Mucosa of gallbladder (tissue), 1 donor: Measurements from ENCODE around the gene AKAP6. TPM values are rescaled to one million over a fixed set of nuclear protein-coding genes. Genes with fewer than 3 reads are reported as not detected.
"Not testable (repeated sequence)": the region's sequence is repeated elsewhere in the genome, so short reads cannot be mapped to it uniquely, and the experiment has no call there.

Experiments
- DNase-seq: peaks from one replicate; pipeline ENCODE4 v3.0.0-alpha.2; 2020; ENCODE audit warnings: low spot score
- total RNA-seq: library from RNA; stranded (reverse); gene quantifications from one replicate; pipeline ENCODE4 v1.2.1, GENCODE V29; 2021
- donor health status: DM: no; HTN: no; CAD: no.

AKAP6 gene
- total RNA-seq, 1 donor from 2014 or later, result 40.1 TPM

DNA sequence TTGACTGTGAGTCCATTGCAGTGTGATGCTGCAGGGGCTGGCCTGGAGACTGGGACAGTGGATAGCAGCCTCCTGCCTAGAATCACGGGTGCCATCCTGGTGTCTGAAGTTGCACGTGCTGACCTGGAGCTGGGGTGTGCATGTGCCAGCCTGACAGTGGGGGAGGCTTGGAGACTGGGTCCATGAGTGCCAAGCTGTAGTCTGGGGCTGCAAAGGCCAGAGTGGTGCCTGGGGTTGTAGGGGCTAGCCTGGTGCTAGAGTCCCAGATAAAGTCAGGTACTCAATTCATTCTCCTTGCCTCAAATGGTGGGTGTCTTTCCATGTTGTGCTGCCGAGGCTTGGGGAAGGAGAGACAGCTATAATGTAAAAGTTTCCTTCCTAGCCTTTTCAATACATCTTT lies 427.7 kb downstream of the AKAP6 start:
- DNase-seq, result no peak

GRCh38 chr14:32757568-32757967 lies 428.5 kb downstream of the AKAP6 start:
- no peak for DNase-seq

DNA sequence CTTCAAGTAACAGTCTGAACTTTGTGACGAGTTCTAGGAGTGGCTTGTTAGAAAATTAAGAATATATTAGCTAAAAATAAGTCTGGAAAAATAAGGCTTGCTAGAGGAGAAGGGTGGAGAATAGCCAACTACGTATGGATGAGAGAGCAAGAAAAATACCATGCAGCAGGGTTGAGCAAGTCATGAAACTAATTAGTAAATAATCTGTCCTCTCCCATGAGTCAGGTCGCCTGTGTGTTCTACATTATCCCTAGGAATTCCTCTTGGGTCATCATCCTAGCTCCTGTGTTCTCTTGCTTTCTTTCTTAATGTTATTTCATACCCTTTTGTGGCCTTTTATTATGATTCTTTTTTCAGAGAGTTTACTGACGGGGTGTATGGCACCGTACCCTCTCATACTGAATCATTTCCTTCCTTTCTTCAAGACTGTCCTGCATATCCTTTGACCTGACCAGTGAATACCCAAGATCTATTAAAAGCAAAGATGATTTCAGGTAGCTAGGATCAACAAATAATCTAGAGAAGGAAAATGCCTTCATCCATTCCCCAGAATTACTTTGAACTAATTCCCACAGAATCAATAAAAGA lies 432.4 kb downstream of the AKAP6 start:
- no peak for DNase-seq

- no peak for DNase-seq
Observed at GRCh38 chr14:32762886-32763285, 433.8 kb downstream of the AKAP6 start.

- no peak for DNase-seq
Observed at GRCh38 chr14:32763673-32764072, 434.6 kb downstream of the AKAP6 start.

DNA sequence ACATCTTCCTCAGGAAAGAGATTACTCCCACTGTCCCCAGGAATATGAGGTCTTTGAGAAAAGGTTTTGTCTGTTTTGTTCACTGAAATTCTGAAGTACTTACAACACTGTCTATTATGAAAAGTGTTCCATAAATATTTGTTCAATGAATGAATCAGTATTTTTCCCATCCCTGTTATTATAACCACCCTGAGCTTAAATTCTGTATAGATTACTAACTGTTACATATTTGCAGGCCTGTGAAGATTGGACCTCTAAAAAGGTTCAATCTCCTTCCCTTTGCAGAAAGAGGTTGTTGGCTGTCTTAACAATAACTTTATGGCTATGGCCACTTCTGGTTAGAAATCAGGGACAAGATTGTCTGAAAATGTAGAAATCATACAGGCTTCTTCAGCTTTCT lies 435.0 kb downstream of the AKAP6 start:
- no peak for DNase-seq

- DNase-seq, result no peak
Observed at GRCh38 chr14:32770422-32770821, 441.3 kb downstream of the AKAP6 start.

DNA sequence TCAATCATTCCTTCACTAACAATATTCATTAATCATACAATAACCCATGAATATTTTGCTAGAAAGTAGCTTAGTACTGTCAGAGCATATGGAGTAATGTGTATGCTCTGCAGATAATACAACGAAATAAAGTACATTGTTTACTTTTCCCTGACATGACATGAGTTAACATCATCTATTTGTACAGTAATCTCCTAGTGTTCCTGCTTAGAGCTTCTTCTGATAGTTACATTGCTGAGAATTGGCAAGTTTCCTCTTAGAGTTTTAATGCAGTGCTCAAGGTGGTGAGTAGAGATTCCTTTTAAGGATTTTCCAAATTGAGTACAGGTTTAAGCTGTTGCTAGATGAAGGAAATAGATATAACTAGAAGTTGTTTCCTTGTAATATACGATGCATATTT lies 445.1 kb downstream of the AKAP6 start:
- no peak for DNase-seq

DNA sequence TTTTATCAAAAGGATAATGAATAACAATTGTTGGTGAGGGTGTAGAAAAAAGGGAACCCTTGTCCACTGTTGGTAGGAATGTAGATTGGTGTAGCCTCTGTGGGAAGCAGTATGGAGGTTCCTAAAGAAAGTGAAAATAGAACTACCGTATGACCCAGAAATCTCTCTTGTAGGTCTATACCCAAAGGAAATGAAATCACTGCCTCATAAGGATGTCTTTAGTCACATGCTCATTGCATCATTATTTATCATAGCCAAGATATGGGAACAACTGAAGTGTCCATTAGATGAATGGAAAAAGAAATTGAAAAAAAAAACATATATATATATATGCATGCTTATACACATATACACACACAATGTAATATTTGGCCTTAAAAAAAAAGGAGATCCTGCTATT lies 450.7 kb downstream of the AKAP6 start:
- no peak for DNase-seq

GRCh38 chr14:32784405-32784804 lies 455.3 kb downstream of the AKAP6 start:
- DNase-seq, result no peak

DNA sequence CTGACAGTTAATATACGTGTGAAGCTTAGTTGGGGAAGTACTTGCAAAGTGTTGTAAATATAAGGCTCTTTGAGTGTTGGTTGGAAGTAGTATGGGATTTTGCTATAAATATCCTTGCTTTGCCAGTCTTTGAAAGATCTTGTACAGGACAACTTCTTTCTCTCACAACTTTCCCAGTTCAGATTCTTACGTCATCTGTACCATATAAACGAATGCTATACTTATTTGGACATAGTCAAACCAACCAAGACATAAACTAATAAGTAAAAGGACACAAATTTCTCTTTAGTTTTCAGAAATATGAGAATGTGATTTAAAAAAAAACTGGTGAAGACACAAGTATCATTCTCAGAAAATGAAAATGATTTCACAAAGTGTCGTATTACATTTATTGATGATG lies 456.5 kb downstream of the AKAP6 start:
- DNase-seq, result no peak

DNA sequence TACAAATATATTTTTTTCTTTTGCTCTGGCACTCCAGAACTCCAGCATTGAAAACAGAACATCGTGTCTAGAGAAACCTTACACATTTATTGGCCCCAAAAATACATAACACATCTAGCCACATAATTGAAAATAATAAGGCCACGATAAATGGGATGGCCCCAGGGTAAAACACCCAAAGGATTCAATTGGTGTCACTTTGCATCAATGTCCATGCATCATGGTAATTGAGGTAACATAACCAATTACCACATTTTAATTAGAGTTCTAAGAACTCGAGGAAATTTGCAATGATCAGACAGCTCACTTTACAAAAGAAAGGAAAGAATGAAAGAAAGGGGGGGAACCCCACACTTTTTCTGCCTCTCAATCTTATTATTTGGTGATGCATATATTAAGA lies 457.8 kb downstream of the AKAP6 start:
- no peak for DNase-seq

DNA sequence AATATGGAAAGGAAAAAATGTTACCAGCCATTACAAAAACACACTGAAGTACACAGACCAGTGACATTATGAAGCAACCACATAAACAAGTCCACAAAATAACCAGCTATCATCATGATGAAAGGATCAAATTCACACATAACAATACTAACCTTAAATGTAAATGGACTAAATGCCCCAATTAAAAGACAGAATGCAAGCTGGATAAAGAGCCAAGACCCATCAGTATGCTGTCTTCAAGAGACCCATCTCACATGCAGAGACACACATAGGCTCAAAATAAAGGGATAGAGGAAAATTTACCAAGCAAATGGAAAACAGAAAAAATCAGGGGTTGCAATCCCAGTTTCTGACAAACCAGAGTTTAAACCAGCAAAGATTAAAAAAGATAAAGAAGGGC lies 463.9 kb downstream of the AKAP6 start:
- not testable (repeated sequence) for DNase-seq

- DNase-seq, result no peak
Observed at GRCh38 chr14:32800320-32800719, 471.2 kb downstream of the AKAP6 start.

DNA sequence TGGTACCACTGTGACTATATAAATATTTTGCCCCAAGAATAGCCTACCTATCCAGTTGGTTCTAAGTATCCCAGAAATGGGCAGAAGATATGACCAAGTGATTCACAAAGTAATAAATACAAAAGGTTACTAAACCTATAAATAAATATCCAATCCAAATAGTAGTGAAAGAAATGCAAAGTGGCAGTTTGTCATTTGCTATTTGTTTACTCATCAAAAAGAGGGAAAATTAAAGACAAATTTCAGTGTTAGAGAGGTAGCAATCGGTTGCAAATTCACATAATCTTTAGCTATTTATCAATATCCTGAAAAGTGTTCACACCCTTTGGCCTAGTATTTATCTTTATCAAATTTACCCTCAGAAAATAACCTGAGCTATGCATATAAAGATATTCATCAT lies 473.2 kb downstream of the AKAP6 start:
- DNase-seq, result no peak

DNA sequence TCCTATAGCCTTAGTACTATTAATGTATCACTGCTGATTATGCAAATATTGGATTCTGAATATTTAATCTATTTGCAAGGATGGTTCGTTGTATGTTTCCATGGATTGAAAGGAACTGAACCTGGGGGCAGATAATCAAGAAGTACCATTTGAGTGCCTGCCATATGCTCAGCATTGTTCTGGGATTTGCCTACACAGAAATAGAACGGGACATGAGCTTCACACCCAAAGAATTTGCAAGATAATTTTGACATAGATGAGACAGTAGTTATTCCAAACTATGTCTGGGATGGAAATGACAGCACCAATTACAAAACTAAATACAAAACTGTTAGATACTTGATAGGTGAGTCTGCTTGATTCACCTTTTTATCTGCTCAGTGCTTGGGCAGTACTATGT lies 476.9 kb downstream of the AKAP6 start:
- DNase-seq, result no peak

GRCh38 chr14:32808644-32809043 lies 479.5 kb downstream of the AKAP6 start:
- no peak for DNase-seq

DNA sequence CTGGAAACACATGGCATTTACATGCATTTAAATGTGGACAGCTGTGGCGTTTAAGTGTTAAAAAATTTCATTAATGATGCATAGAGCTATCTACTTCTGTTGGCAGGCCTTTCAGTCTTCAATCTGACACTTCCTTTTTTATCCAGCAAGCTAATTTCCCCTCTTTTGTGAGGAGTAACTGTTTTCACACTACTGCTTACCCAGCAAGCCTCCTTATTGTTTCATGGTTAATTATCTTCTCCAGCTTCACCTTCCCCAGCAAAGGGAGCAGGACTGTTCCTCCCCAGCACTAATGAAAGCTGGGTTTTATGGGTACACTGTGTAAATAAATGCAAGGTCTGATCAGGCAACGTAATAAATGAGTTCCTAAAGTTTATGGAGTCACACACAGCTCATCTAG lies 480.2 kb downstream of the AKAP6 start:
- no peak for DNase-seq

DNA sequence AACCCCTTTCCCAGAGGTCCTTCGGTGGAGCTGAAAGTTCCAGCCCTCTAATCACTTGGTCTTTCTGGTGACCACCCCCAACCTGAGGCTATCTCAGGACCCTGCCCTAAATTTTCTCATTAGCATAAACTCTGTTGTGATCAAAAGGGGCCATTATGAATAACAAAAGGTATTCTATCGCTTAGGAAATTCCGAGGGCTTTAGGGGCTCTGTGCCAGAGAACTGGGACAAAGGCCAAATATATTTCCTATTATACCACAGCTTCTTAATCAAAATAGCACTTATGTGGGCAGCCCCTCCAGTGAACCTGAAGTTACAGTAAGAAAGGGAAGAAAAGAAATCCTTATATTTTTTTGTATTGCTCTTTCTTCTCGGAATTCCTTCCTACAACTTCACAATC lies 484.3 kb downstream of the AKAP6 start:
- DNase-seq, result no peak

GRCh38 chr14:32814721-32815120 lies 485.6 kb downstream of the AKAP6 start:
- DNase-seq, result no peak

DNA sequence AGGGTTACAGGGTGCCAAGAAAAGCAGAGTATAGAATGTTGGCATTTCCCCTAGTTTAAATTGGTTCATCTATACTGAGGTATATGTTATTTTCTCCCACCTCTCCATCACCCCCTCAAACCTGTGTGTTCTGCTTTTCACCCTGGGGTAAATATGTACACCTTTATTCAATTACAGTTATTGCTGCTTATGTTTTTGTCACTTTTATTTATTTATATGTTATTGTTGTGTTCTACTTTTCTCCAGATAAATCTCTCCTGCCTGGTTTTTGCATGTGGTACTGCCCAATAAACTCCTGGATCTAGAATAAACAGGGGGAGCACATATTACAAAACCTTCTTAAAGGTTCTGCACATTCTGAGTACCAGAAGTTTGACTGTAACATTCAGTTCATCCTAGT lies 487.5 kb downstream of the AKAP6 start:
- DNase-seq, result no peak

DNA sequence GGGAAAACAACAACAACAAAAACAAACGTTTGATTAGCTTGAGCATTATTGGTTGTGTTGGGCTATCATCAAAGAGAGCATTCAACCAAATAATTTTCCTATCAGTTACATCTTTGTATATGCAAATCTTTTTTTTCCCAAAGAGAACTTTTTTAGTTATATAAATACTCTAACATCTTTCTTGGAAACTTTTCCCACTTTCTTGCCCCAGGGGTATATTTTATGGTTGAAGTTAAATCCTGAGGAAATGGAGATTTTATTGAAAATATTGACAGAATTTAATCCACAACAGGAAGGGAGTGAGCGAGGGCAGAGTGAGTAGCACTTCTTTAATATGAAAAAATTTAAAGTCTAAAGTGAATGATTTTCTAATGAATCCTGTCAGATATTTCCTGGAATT lies 488.7 kb downstream of the AKAP6 start:
- DNase-seq, result no peak

GRCh38 chr14:32818581-32818980 lies 489.5 kb downstream of the AKAP6 start:
- DNase-seq, result no peak

- no peak for DNase-seq
Observed at GRCh38 chr14:32820181-32820580, 491.1 kb downstream of the AKAP6 start.

- DNase-seq, result no peak
Observed at GRCh38 chr14:32820682-32821081, 491.6 kb downstream of the AKAP6 start.
